Trophoblast cell (in vitro differentiated cells and primary cell): ENCODE results near the gene PRR14.

Source experiments
- DNase-seq, 2 donors: peaks; one replicate each; pipeline ENCODE4 v3.0.0-alpha.2; 2016
- H2AFZ ChIP-seq: 2 replicates; pipeline ENCODE4 v1.6.1; 2013; ENCODE audit warnings: low read length, moderate library complexity, mild to moderate bottlenecking; ENCODE audit not compliant: insufficient read depth, poor library complexity
- H2AK5ac ChIP-seq: 2 replicates; pipeline ENCODE4 v1.6.1; 2013; ENCODE audit warnings: mild to moderate bottlenecking, low read length
- H2BK120ac ChIP-seq: 2 replicates; pipeline ENCODE4 v1.6.1; 2013; ENCODE audit warnings: low read length, mild to moderate bottlenecking, moderate library complexity; ENCODE audit not compliant: insufficient read depth, poor library complexity
- H2BK12ac ChIP-seq: 2 replicates; pipeline ENCODE4 v1.6.1; 2013; ENCODE audit warnings: mild to moderate bottlenecking, low read length, moderate library complexity
- H2BK5ac ChIP-seq: 2 replicates; pipeline ENCODE4 v1.6.1; 2013; ENCODE audit warnings: low read length, low read depth, moderate library complexity, mild to moderate bottlenecking; ENCODE audit not compliant: poor library complexity
- H3K14ac ChIP-seq: 2 replicates; pipeline ENCODE4 v1.6.1; 2013; ENCODE audit warnings: mild to moderate bottlenecking, low read length
- H3K18ac ChIP-seq: 2 replicates; pipeline ENCODE4 v1.6.1; 2013; ENCODE audit warnings: mild to moderate bottlenecking, low read length
- H3K23ac ChIP-seq: 2 replicates; pipeline ENCODE4 v1.6.1; 2013; ENCODE audit warnings: low read length
- H3K27ac ChIP-seq: 2 replicates; pipeline ENCODE4 v1.5.1; 2013; ENCODE audit warnings: low read depth, mild to moderate bottlenecking, inconsistent platforms, low read length, moderate library complexity
- H3K27me3 ChIP-seq: 2 replicates; pipeline ENCODE4 v1.6.1; 2013; ENCODE audit warnings: inconsistent platforms, mild to moderate bottlenecking, low read length, moderate library complexity; ENCODE audit not compliant: insufficient read depth
- H3K36me3 ChIP-seq, 2 experiments: 1 replicate in 1 of 2; 2 replicates in 1 of 2; pipeline ENCODE4 v1.6.1; 2013; ENCODE audit warnings: low read length in 2 of 2, mild to moderate bottlenecking in 2 of 2, moderate library complexity in 1 of 2; ENCODE audit not compliant: insufficient read depth in 2 of 2, control insufficient read depth in 1 of 2
- H3K4ac ChIP-seq: 2 replicates; pipeline ENCODE4 v1.6.1; 2013; ENCODE audit warnings: low read depth, mild to moderate bottlenecking, low read length, moderate library complexity
- H3K4me1 ChIP-seq, 2 experiments: 1 replicate in 1 of 2; 2 replicates in 1 of 2; pipeline ENCODE4 v1.6.1; 2013; ENCODE audit warnings: low read length in 2 of 2, mild to moderate bottlenecking in 2 of 2, moderate library complexity in 1 of 2; ENCODE audit not compliant: insufficient read depth in 2 of 2, control insufficient read depth in 1 of 2
- H3K4me2 ChIP-seq: 2 replicates; pipeline ENCODE4 v1.6.1; 2013; ENCODE audit warnings: inconsistent platforms, mild to moderate bottlenecking, low read length, moderate library complexity
- H3K4me3 ChIP-seq: 2 replicates; pipeline ENCODE4 v1.5.1; 2013; ENCODE audit warnings: mild to moderate bottlenecking, low read depth, low read length, inconsistent platforms
- H3K79me1 ChIP-seq: one replicate; pipeline ENCODE4 v1.6.1; 2013; ENCODE audit warnings: low read length
- H3K79me2 ChIP-seq: 2 replicates; pipeline ENCODE4 v1.6.1; 2013; ENCODE audit warnings: low read length, mild to moderate bottlenecking; ENCODE audit not compliant: control insufficient read depth, insufficient read depth, poor library complexity
- H3K9ac ChIP-seq: 2 replicates; pipeline ENCODE4 v1.6.1; 2013; ENCODE audit warnings: mild to moderate bottlenecking, low read length
- H3K9me3 ChIP-seq: 2 replicates; pipeline ENCODE4 v1.6.1; 2013; ENCODE audit warnings: low read depth, mild to moderate bottlenecking, control low read depth, inconsistent platforms, low read length; ENCODE audit not compliant: insufficient read depth
- H4K12ac ChIP-seq: 2 replicates; pipeline ENCODE4 v1.6.1; 2013; ENCODE audit warnings: low read depth, mild to moderate bottlenecking, low read length, moderate library complexity
- H4K8ac ChIP-seq: 2 replicates; pipeline ENCODE4 v1.6.1; 2013; ENCODE audit warnings: low read depth, mild to moderate bottlenecking, low read length, moderate library complexity
- H4K91ac ChIP-seq: one replicate; pipeline ENCODE4 v1.6.1; 2013; ENCODE audit warnings: low read depth, mild to moderate bottlenecking, low read length, moderate library complexity
- WGBS: extraction: QIAGEN DNeasy Blood & Tissue Kit; methylation state at CpG from one replicate; pipeline ENCODE4 v1.1.7; 2013; ENCODE audit warnings: missing lambda C conversion rate; ENCODE audit not compliant: insufficient read length, insufficient coverage; ENCODE audit errors: extremely low coverage; 5-methylcytosine and 5-hydroxymethylcytosine counted together

The PRR14 gene

DNA sequence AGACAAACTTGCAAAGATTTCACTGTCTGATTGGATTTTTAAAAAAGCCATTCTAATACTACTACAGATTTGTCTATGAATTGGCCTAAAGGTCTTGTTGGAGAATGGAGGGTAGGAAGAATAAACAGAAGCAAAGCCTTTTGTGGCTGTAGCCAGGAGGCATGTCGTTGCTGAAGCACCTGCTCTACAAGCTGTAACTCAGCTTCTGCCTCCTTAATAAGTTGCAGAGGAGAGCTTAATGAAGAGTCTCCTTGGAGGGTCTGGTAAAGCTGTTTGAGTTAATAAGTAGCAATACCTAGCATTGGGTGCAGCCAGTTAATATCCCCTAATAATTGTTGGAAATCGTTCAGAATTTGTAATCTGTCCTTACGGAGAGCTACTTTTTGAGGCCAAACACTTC, 30.6 kb upstream of the PRR14 start:
- Histone ChIP-seq H3K27ac (no peak overlapping the region), H3K4me2 (no peak overlapping the region), H4K12ac (no peak overlapping the region), H3K79me1 (no peaks in the 10 kb centered on the region), H3K9ac (no peak overlapping the region), H3K18ac (no peak overlapping the region), H3K27me3 (no peaks in the 10 kb centered on the region), H2BK120ac (no peak overlapping the region), H3K9me3 (peaks cover 15% of the 10 kb centered on the region), H3K4ac (no peak overlapping the region), H4K91ac (no peak overlapping the region), H3K36me3 (no peaks in the 10 kb centered on the region), H3K23ac (no peak overlapping the region), H2AFZ (no peak overlapping the region), H3K4me1 (no peaks in the 10 kb centered on the region), H3K4me3 (no peak overlapping the region), H2BK12ac (no peak overlapping the region), H2AK5ac (no peak overlapping the region), H3K14ac (no peak overlapping the region), H2BK5ac (no peak overlapping the region), H3K79me2 (no peaks in the 10 kb centered on the region), H4K8ac (no peak overlapping the region)
- DNase-seq = no peak
- WGBS = no CpG with 5 or more reads among the region's 3 CpGs

DNA sequence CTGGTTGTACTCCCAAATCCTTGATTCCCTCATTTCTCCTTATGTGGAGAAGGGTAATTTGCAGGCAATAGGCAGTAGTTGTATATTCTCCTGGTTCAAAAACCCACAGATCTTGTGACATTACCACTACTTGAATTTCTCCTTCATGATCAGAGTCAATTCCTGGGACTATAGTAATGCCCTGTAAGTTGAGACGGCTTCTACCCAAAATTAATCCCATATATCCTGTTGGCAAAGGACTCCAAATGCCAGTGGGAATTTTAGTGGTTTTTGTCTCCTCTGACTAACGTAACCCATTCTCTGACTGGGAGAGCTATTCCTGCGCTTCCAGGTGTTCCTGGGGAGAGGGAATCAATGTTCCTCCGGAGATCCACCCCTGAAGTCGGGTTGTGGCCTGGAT, 29.0 kb upstream of the PRR14 start:
- no peak overlapping the region for H3K18ac ChIP-seq
- no peak overlapping the region for H2BK120ac ChIP-seq
- WGBS = no CpG with 5 or more reads among the region's 5 CpGs
- H3K9me3 ChIP-seq = peaks cover 11% of the 10 kb centered on the region
- H3K4ac ChIP-seq = no peak overlapping the region
- no peak for DNase-seq
- no peak overlapping the region for H3K4me2 ChIP-seq
- H3K79me2 ChIP-seq = no peaks in the 10 kb centered on the region
- no peak overlapping the region for H4K91ac ChIP-seq
- H3K14ac ChIP-seq = no peak overlapping the region
- H4K8ac ChIP-seq = no peak overlapping the region
- H2AFZ ChIP-seq = no peak overlapping the region
- H3K9ac ChIP-seq = no peak overlapping the region
- no peak overlapping the region for H4K12ac ChIP-seq
- no peak overlapping the region for H2BK12ac ChIP-seq
- H3K4me1 ChIP-seq = no peaks in the 10 kb centered on the region
- H3K27me3 ChIP-seq = no peaks in the 10 kb centered on the region
- no peak overlapping the region for H3K27ac ChIP-seq
- H3K79me1 ChIP-seq = no peaks in the 10 kb centered on the region
- no peak overlapping the region for H2AK5ac ChIP-seq
- H3K23ac ChIP-seq = no peak overlapping the region
- no peaks in the 10 kb centered on the region for H3K36me3 ChIP-seq
- no peak overlapping the region for H2BK5ac ChIP-seq
- H3K4me3 ChIP-seq = no peak overlapping the region

DNA sequence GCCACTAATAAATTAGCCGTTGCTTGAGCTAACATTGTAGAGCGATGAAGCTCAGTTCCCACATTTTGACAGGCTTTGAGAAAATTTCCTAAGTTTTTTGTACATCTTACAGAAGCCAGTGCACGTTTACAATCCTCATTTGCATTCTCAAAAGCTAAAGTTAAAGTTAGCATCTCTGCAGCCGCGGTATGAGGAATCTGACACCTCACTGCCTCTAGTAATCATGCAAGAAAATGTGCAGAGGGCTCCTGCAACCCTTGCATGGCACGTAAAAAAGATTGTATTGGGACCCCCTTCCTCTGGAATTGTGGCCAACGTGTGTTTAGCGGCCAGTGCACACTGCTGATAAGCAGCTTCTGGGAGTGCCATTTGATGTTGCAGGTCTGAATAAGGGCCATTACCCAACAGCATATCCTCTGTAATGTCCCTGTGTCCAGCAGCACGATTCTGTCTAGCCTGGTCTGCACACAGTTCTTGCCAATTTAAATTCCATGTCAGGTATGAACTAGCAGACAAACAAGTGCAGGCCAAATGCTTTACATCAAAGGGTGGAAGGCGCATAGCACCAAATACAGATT, 28.2 kb upstream of the PRR14 start:
- no peaks in the 10 kb centered on the region for H3K79me1 ChIP-seq
- no peaks in the 10 kb centered on the region for H3K36me3 ChIP-seq
- H3K4me3 ChIP-seq = no peak overlapping the region
- no peak overlapping the region for H2BK120ac ChIP-seq
- no peaks in the 10 kb centered on the region for H3K4me1 ChIP-seq
- no peaks in the 10 kb centered on the region for H3K27me3 ChIP-seq
- peaks cover 11% of the 10 kb centered on the region for H3K9me3 ChIP-seq
- no peak overlapping the region for H4K12ac ChIP-seq
- no peak overlapping the region for H3K9ac ChIP-seq
- no peak overlapping the region for H3K18ac ChIP-seq
- no peak overlapping the region for H4K8ac ChIP-seq
- peak; percentile 70 to 86 for DNase-seq
- H4K91ac ChIP-seq = no peak overlapping the region
- no peak overlapping the region for H2AFZ ChIP-seq
- H3K14ac ChIP-seq = no peak overlapping the region
- no peak overlapping the region for H3K4ac ChIP-seq
- H3K27ac ChIP-seq = no peak overlapping the region
- H3K4me2 ChIP-seq = no peak overlapping the region
- H2BK5ac ChIP-seq = no peak overlapping the region
- H3K79me2 ChIP-seq = no peaks in the 10 kb centered on the region
- H2BK12ac ChIP-seq = no peak overlapping the region
- no peak overlapping the region for H2AK5ac ChIP-seq
- no CpG with 5 or more reads among the region's 10 CpGs for WGBS
- H3K23ac ChIP-seq = no peak overlapping the region

DNA sequence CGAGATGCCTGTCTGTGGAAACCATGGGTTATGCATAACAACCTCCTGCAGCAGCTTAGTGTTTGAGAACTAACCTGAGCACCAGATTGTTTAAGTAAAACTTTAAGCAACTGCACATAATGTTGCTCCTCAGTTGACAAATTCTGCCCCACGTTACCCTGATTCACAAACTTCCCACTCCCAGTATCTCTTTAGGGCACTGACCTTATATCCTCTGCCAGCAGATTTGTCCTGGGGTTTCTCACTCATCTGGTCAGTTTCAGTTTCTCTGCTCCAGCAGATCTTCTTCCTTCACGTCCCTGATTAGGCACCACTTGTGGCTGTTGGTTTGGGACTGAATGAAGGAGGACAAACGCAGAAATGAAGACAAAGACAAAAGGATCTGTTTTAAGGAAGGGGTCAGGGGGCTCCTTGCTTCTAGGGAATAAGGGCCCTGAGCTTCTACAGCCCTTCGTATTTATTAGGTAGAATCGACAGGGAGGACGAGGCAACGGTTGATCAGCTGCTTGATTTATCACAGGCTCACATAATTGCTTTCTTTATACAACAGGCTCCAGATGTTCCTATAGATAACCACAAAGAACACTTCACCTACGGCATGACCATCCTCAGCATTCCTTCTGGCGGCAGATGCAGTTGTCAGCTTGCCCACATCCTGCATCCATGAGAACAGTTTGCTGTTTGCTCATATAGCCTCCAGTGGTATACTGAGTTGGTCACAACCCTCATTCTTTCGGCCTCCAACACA, 27.1 kb upstream of the PRR14 start:
- no peak overlapping the region for H2BK12ac ChIP-seq
- DNase-seq = peak; percentile 89 to 92
- H3K27ac ChIP-seq = no peak overlapping the region
- H3K4me3 ChIP-seq = no peak overlapping the region
- H3K36me3 ChIP-seq = no peaks in the 10 kb centered on the region
- H3K23ac ChIP-seq = no peak overlapping the region
- peaks cover 8% of the 10 kb centered on the region for H3K9me3 ChIP-seq
- no peak overlapping the region for H2BK120ac ChIP-seq
- no peaks in the 10 kb centered on the region for H3K79me2 ChIP-seq
- H2BK5ac ChIP-seq = no peak overlapping the region
- H3K27me3 ChIP-seq = no peaks in the 10 kb centered on the region
- no peak overlapping the region for H4K8ac ChIP-seq
- H2AFZ ChIP-seq = no peak overlapping the region
- no peak overlapping the region for H2AK5ac ChIP-seq
- no peak overlapping the region for H3K14ac ChIP-seq
- no peak overlapping the region for H3K18ac ChIP-seq
- no peak overlapping the region for H3K4me2 ChIP-seq
- no peak overlapping the region for H4K91ac ChIP-seq
- no peak overlapping the region for H3K4ac ChIP-seq
- H3K4me1 ChIP-seq = no peaks in the 10 kb centered on the region
- H3K9ac ChIP-seq = no peak overlapping the region
- no peaks in the 10 kb centered on the region for H3K79me1 ChIP-seq
- WGBS = no CpG with 5 or more reads among the region's 11 CpGs
- H4K12ac ChIP-seq = no peak overlapping the region
